HG03342 (cell line): ENCODE measurements around the gene STK11.
"Not testable (repeated sequence)": the region's sequence is repeated elsewhere in the genome, so short reads cannot be mapped to it uniquely, and the experiment has no call there.

Experiments used
- ATAC-seq: cut with Tn5 transposase; IDR thresholded peaks from one replicate; pipeline ENCODE4 v1.9.1; 2021; ENCODE audit warnings: mild to moderate bottlenecking, moderate library complexity; ENCODE audit not compliant: unreplicated experiment

The STK11 gene

DNA sequence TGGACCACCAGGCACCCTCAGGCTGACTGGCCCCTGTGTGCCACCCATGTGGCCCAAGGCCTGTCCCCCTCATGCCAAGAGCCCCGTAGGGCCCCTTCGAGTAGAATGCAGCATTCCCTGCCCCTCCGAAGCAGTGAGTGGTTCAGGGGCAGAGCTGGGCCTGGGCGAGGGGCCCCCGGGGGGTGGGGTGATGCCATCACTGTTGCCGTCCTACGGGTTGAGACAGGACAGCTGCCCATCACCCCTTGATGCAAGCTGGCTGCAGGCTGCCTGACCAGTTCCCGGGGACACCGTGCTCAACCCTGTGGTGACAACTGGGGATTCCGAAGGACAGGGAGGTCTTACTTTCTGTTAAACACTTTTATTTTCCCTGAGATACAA lies 36.2 kb upstream of the STK11 start:
- no peak for ATAC-seq

DNA sequence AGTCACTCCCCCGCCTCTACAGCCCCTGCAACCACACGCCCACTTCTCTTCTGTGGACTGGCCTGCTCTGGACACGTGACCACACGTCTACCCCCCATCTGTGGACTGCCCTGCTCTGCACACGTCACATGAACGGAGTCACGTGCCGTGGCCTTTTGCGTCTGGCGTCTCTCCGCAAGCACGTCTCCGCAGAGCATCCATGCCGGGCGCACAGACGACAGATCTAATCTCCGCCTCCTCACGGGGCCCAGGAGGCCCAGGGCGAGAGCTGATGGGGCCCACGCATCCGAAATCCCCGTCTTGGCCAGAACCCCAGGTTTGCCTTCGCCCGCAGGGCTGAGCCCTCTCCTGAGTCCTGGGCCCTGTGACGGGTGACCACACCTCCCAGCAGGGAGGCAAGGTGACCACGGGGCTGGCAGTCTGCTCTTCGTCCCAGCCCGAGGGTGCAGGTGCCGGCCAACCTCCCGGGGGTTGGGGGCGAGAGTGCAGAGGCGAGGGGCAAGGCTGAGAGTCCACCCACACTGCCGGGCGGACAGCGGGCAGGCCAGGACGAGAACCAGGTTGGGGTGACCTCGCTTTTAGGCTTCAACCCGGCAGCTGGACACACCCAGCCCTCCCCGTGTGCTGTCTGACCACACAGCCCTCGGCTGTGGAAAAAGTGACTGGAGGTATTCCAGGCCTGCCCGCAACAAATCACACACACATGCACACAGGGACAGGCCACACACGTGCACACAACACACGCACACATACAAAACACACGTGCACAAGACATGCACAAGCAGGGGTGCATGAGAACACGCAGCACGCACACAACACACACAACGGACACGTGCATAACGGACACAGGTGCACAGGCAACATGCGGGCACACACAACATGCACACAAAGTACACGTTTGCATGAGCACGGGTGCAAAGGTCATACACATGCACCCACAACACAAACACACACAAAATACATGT lies 35.4 kb upstream of the STK11 start:
- no peak for ATAC-seq

DNA sequence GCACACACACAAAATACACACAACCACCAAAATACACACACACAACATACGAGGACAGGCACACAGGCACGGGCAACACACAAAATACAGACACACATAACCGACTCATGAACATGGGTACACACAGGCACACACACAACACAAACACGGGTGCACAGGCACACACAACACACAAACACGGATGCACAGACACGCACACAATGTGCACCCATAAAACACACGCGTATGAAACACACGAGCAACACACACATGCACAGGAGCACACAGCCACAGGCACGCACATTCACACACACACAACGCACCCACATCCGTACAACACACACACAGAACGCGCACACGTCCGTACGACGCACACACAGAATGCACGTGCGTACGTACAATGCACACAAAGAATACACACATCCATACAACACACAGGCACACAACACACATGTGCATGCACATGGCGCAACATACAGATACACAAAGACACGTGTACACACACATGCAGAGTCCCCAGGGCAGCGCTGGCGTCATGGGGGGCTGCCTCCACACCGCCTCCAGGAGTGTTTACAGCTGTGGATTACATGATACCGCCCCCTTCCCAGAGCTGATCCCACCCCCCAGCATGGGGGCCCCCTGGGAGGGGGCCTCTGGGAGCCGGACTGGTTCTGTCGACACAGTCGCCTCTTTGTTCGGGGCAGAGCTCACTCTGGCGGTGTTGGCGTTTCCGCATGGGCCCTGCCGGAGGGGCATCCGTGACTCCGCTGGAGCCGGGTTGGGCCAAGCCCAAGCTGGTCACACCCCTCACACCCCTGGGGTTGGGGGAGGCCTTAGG lies 34.4 kb upstream of the STK11 start:
- no peak for ATAC-seq

DNA sequence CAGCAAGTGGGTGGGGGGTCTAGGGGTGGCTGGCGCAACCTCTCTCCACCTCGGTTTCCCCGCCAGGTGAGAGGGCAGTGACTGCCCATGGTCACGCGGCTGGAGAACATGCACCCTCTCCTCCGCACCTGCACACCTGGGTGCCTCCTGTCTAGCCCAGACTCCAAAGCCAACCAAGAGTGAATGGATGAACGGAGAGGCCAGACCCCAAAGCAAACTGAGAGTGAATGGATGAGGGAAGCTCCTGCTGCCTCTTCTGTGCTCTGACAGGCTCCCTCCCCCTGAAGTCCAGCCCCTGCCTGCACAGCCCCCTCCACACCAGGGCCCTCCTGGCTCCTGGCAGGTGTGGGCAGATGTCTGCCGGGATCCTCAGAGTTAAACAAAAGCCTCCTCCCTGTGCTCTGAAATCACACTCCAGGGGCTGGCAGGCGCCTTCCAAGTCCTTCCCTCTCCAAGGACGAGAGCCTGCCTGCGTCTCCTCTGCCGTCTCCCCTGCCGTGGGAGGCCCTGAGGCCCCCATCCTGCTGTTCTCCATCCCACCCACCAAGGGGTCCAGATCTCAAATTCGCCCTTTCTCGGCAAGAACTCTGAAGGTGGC lies 33.7 kb upstream of the STK11 start:
- no peak for ATAC-seq

DNA sequence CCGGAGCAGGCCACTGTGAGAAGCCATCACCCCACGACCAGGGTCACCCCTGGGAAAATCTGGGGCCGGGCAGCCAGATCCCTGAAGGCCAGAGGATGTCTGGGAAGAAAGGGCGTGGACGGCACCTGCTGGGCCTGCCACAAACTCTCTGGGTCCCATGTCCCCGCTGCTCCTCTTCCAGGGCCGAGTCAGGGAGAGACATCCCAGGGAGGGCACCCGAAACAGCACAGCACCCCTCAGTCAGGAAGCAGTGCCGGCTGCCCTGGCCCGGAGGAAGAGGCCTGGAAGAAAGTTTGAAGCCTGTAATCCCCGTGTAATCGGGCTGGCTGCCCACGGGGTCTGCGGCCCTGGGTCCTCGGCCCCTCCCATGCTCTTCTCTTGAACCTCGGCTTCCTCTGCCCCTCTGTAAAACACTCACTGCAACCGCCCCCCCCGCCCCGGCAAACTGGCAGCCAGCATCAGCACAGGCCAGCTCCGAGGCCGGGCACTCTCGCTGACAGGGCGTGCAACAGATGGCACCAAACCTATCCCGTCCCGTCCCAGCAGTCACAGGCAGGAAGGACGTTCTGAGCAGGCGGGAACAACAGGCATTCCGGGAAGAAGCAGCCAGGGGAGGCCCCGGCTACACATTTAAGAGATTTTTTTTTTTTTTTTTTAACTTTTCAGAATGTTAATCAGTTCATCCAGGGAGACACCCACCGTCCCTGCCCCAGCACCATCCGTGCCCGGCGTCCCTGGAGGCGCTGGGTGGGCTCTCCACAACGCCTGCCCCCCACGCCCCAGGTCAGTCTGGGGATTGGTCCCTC lies 33.0 kb upstream of the STK11 start:
- ATAC-seq, result no peak

DNA sequence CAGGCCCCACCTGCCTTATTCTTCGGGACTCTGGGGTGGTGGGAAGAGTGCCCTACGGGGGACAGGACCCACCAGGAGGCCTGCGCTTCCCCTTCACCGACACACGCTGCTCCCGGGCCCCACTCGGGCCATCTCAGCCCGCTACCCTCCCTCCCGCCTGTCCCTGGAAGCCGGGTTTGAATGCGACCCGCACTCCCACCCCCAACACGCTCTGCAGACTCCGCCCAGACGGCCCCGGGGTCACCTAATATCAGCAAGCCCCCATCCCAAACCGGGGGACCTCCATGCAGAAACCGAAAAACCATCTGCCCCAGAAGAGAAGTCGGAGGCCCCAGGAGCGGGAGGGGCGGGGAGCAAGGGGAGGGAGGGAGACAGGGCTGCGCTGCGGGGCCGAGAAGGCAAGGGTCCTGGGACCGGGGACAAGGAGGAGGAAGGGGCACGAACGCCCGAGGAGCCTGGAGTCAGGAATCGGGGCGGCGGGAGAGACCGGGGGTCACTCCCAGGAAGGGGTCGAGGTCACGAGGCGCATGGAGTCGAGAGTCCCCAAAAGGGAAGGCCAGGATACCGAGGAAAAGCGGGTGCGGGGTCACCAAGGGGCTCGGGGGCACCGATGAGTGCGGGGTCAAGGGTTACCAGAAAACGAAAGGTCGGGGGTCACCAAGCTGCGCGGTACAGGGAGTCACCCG lies 32.3 kb upstream of the STK11 start:
- ATAC-seq, result no peak

DNA sequence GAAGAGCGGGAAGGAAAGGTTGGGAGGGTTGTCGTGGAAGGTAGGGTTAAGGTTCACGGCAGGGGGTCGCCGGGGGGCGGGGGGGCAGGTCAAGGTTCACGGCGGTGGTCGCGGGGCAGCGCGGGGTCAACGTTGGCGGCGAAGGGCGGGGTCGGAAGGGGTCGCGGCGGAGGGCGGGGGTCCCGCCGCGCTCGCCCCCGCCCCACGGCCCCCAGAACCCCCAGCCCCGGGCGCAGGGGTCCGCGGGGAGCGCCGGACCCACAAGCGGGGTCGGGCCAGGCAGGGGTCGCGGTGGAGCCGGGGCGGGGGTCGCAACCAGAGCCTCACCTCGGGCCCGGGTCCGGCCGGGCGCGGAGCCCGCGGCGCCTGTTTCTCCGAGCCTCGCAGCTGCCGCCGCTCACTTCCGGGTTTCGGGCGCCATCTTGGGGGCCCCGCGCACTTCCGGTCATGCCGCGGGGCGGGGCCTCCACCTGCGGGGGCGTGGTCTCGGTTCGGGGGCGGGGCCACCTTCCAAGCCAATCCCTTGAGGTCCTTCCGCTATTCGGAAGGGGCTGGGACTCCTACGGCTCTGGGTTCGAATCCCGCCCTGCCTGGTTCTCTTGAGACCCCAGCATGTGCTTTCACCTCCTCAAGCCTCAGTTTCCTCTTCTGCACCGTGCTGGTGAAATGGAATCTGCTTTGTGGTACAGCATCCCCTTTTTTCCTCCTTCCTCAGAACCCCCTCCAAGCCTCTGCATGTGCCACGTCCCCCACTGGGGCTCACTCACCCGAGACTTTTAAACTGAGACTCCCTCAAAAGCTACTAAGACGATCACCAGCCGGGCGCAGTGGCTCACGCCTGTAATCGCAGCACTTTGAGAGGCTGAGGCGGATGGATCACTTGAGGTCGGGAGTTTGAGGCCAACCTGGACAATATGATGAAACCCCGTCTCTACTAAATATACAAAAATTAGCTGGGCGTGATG lies 31.5 kb upstream of the STK11 start, which contains the start of gene SBNO2:
SBNO2 (minus strand) TSS at position 424 of the 965 bp plus-strand sequence. CDS start 19,992 bp downstream, outside the sequence.
- ATAC-seq, result peak; percentile 60

DNA sequence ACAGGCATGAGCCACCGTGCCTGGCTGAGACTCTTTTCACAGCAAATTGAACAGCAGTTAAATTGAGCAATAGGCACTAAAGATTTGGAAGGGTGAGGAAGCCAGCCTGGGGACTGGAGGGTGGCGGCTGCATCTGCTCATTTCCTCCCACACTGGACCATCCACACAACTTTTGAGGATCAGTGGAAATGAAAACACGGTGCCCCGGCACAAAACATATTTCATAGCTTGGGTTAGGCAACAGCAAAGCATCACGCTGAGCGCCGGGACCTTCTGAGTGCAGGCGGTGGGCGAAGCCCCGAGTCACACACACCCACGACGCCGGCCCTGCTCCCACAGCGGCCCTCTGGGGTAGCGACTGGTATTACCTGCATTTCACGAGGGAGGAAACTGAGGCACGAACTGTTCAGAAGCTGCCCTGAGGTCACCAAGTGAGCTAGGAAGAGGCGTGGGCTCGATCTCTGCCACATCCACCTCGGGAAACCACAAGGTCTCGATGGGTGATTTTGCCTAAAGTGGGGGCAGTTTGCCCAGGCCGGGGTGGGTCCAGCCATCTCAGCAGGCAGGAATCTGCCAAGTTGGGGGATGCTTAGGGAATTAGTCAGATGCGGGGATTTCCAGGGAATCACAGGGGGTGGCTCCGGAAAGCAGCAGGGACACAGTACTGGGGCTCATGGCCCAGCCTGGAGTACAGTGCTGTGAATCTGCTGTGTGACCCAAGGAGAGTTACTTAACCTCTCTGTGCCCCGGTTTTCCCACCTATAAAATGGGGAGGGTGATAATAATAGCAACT lies 28.1 kb upstream of the STK11 start:
- ATAC-seq, result no peak

DNA sequence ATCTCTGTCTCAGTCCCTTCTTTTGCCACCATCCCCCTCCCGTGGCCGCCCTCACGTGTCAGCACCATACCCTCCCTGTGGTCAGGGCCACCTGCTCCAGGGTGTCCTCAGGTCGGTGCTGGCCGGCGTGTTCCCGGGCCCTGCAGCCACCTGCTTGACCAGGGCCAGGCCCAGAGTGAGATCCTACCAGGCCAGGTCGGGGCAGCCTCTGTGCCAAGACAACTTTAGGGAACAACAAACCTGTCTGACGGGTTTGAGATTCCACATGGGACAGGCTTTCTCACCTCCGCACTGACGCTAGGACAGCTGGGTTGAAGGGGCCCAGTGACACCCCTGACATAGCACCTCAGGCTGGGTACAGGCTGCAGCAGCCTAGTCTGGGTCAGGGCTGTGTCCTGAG lies 24.0 kb upstream of the STK11 start:
- no peak for ATAC-seq

DNA sequence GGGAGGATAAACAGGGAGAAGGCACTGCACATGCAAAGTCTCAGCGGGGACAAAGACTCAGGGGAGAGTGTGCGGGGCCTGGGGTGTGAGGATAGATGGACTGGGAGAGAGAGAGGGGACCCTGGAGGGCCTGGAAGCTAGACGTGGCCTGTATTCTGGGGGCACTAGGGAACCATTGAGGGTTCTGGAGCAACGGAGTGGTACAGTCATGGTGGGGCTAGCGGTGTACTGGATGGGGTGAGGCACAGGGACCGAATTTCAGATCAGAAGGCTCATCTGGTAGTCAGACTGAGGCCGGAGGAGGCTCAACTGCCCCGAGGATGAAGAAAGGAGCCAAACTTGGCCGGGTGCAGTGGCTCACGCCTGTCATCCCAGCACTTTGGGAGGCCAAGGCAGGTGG lies 23.5 kb upstream of the STK11 start:
- no peak for ATAC-seq

DNA sequence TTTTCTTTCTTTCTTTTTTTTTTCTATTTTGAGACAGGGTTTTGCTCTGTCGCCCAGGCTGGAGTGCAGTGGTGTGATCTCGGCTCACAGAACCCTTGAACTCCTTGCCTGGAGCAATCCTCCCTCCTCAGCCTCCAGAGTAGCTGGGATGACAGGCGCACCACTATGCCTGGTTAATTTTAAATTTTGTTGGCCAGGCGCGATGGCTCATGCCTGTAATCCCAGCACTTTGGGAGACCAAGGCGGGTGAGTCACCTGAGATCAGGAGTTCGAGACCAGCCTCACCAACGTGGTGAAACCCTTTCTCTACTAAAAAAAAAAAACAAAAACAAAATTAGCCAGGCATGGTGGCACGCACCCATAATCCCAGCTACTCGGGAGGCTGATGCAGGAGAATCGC lies 22.9 kb upstream of the STK11 start:
- ATAC-seq, result no peak

DNA sequence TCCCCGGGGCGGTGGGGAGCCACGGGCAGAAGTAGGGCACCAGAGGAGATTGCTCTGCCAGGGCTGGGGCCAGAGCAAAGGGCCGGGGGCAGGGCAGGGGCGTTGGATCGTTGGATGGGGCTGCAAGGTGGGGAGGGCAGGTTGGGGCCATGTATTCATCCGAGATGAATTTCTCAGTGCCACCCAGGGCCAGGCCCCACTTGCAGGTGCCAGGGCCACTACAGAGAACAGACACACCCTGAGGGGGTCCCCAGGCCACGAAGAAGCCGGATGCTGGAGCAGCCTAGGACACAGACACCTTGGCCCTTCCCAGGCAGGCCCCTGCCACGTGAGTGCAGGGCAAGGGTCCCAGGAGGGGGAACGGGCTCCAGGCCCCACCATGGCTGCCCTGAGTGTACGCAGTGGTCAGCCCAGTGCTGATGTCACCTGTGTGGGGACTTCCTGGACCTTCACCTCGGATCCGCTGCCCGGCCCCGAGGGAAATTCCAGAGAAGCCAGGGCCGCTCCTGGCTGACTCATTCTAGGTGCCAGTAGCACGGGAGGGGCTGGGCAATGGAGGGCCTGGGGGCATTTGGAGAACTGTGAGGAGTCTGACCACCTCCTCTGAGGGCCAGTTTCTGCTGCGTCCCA lies 21.9 kb upstream of the STK11 start:
- ATAC-seq, result no peak

DNA sequence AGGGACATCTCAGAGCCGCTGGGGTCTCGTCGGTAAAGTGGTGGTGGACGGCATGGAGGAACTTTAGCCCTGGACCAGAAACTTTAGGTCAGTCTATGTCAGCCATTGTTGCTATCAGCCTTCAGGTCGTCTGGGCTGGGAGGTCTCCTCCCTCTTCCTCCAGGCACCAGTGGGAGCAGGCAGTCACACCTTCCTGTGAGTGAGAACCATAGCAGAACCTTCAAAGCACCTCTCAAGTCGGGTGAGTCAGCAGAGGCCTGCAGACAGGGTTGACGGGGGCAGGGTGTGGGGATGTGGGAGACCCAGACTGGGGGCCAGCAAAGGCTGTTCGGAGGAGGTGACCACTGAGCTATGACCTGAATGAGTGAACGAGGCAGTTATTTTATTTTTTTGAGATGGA lies 16.2 kb upstream of the STK11 start:
- ATAC-seq, result no peak

DNA sequence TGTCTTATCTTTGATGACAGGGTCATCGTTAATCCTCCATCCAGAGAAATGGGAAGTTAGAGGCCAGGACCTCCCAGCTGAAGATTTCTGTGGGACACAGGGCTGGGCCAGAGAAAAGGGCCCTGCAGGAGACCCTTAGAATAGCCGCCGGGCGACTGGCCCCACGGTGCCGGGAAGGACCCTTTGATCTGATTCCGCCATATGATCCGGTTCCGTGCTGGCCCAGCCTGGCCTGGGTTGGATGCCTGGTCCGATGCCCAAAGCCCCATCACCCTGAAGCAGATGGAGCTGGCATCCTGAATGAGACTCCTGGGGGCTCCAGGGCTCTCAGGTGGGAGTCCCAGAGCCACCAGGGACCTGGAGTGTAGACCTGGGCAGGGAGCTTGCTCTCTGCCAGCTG lies 6.0 kb upstream of the STK11 start:
- no peak for ATAC-seq

DNA sequence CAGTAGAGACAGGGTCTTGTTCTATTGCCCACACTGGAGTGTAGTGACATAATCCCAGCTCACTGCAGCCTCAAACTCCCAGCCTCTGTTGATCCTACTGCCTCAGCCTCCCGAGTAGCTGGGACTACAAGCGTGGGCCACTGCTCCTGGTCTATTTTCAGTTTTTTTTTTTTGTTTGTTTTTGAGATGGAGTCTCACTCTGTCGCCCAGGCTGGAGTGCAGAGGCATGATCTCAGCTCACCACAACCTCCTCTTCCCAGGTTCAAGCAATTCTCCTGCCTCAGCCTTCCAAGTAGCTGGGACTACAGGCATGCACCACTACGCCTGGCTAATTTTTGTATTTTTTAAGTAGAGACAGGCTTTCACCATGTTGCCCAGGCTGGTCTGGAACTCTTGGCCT lies 5.0 kb upstream of the STK11 start:
- not testable (repeated sequence) for ATAC-seq

DNA sequence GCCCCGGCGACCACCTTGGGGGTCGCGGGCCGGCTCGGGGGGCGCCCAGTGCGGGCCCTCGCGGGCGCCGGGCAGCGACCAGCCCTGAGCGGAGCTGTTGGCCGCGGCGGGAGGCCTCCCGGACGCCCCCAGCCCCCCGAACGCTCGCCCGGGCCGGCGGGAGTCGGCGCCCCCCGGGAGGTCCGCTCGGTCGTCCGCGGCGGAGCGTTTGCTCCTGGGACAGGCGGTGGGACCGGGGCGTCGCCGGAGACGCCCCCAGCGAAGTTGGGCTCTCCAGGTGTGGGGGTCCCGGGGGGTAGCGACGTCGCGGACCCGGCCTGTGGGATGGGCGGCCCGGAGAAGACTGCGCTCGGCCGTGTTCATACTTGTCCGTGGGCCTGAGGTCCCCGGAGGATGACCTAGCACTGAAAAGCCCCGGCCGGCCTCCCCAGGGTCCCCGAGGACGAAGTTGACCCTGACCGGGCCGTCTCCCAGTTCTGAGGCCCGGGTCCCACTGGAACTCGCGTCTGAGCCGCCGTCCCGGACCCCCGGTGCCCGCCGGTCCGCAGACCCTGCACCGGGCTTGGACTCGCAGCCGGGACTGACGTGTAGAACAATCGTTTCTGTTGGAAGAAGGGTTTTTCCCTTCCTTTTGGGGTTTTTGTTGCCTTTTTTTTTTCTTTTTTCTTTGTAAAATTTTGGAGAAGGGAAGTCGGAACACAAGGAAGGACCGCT lies 729 bp downstream of the STK11 start:
- no peak for ATAC-seq

DNA sequence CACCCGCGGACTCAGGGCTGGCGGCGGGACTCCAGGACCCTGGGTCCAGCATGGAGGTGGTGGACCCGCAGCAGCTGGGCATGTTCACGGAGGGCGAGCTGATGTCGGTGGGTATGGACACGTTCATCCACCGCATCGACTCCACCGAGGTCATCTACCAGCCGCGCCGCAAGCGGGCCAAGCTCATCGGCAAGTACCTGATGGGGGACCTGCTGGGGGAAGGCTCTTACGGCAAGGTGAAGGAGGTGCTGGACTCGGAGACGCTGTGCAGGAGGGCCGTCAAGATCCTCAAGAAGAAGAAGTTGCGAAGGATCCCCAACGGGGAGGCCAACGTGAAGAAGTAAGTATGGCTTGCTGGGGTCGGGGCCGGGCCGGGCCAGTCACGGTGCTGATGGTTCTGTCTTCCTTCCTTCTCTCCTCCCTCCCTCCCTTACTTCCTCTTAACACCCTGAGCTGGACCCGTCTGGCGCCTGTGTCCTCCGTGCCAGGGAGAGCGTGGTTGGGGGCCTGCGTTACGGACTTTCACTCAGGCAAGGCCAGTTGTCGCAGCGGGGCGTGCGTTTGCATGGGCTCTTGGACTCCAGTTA lies 1.4 kb downstream of the STK11 start:
- ATAC-seq, result no peak
